B cell (primary cell): ENCODE data around the gene RCVRN. TPM values are rescaled to one million over a fixed set of nuclear protein-coding genes. Genes with fewer than 3 reads are reported as not detected.

Experiments used
- ATAC-seq: fragments of 200-7000 bp; cut with Tn5 transposase; one replicate; pipeline ENCODE4 v1.10.0; 2021; ENCODE audit warnings: low read depth, mild to moderate bottlenecking, moderate number of reproducible peaks, moderate library complexity
- CTCF ChIA-PET: fragments of 350-600 bp; sonication (Branson Sonifier 250); formaldehyde crosslinking; loops from one replicate; lab custom pipeline; 2021; ENCODE audit warnings: antibody characterized with exemption, inconsistent platforms; lab: Charles Lee
- POLR2A ChIA-PET: fragments of 350-600 bp; sonication (Branson Sonifier 250); formaldehyde crosslinking; loops from one replicate; lab custom pipeline; 2021; ENCODE audit warnings: antibody characterized with exemption; lab: Charles Lee
- DNase-seq: peaks from one replicate; pipeline ENCODE4 v3.0.0; 2013
- H2AFZ ChIP-seq: 2 replicates; pipeline ENCODE4 v1.6.1; 2012; ENCODE audit warnings: mild to moderate bottlenecking, low read depth, low read length; ENCODE audit not compliant: insufficient read depth, poor library complexity, severe bottlenecking
- H3K27ac ChIP-seq, 2 donors: 1 replicate in 1 of 2; 2 replicates in 1 of 2; pipeline ENCODE4 v1.5.1; 2012 to 2013; ENCODE audit warnings: low read length in 2 of 2, mild to moderate bottlenecking in 2 of 2, moderate library complexity in 1 of 2
- H3K27me3 ChIP-seq, 4 experiments: fragments of 200-600 bp in 1 of 4; sonication (generic) in 1 of 4; replicated peaks in 1 of 4; 1 replicate in 2 of 4; 2 replicates in 2 of 4; pipeline versions ENCODE4 v1.6.1 to v1.7.0; 2013 to 2016; ENCODE audit warnings: low read length in 3 of 4, mild to moderate bottlenecking in 2 of 4, mixed read lengths in 1 of 4, moderate library complexity in 1 of 4; ENCODE audit not compliant: insufficient read depth in 4 of 4, control insufficient read depth in 3 of 4; ENCODE audit errors: control extremely low read depth in 1 of 4
- H3K36me3 ChIP-seq, 2 experiments: replicated peaks in 1 of 2; 1 replicate in 1 of 2; 2 replicates in 1 of 2; pipeline versions ENCODE4 v1.6.1 to v1.7.1; 2013; ENCODE audit warnings: low read length in 1 of 2; ENCODE audit not compliant: insufficient read depth in 2 of 2, control insufficient read depth in 1 of 2; ENCODE audit errors: control extremely low read depth in 1 of 2, extremely low read depth in 1 of 2
- H3K4me1 ChIP-seq, 2 donors: fragments of 200-600 bp in 1 of 2; sonication (generic) in 1 of 2; 1 replicate in 1 of 2; 2 replicates in 1 of 2; pipeline versions ENCODE4 v1.5.1 to v1.6.1; 2013 to 2017; ENCODE audit warnings: low read length in 2 of 2; ENCODE audit not compliant: control insufficient read depth in 2 of 2, insufficient read depth in 2 of 2
- H3K4me2 ChIP-seq: replicated peaks from 2 replicates; pipeline ENCODE3; 2012; ENCODE audit warnings: mild to moderate bottlenecking, low read depth, low read length; ENCODE audit not compliant: poor library complexity, severe bottlenecking
- H3K4me3 ChIP-seq, 5 experiments: fragments of 200-600 bp in 1 of 5; sonication (generic) in 1 of 5; 1 replicate in 3 of 5; 2 replicates in 2 of 5; pipeline versions ENCODE4 v1.5.1 to v1.7.0; 2011 to 2016; ENCODE audit warnings: low read length in 4 of 5, mild to moderate bottlenecking in 4 of 5, low read depth in 2 of 5, control low read depth in 1 of 5, moderate library complexity in 1 of 5; ENCODE audit not compliant: insufficient read depth in 1 of 5; ENCODE audit errors: control extremely low read depth in 1 of 5, extremely low read depth in 1 of 5
- H3K79me2 ChIP-seq: fragments of 200-600 bp; sonication (generic); one replicate; pipeline ENCODE4 v1.6.0; 2016; ENCODE audit warnings: low read length; ENCODE audit not compliant: control insufficient read depth, insufficient read depth
- H3K9ac ChIP-seq: fragments of 200-600 bp; sonication (generic); 2 replicates; pipeline ENCODE4 v1.6.1; 2017; ENCODE audit warnings: mild to moderate bottlenecking, low read length, moderate library complexity
- H3K9me3 ChIP-seq, 3 donors: one replicate each; pipeline versions ENCODE4 v1.6.1 to v1.7.1; 2013; ENCODE audit warnings: low read length in 2 of 3; ENCODE audit not compliant: control insufficient read depth in 2 of 3, insufficient read depth in 1 of 3; ENCODE audit errors: control extremely low read depth in 1 of 3
- H4K20me1 ChIP-seq: 2 replicates; pipeline ENCODE4 v1.6.0; 2012; ENCODE audit warnings: mild to moderate bottlenecking, low read length; ENCODE audit not compliant: insufficient read depth, control insufficient read depth, poor library complexity, severe bottlenecking
- H3K27ac Mint-ChIP-seq: one replicate; pipeline ENCODE4 v1.8.0; 2021; ENCODE audit warnings: mixed read lengths
- H3K27me3 Mint-ChIP-seq: one replicate; pipeline ENCODE4 v1.8.0; 2021; ENCODE audit warnings: mixed read lengths
- H3K4me1 Mint-ChIP-seq: one replicate; pipeline ENCODE4 v1.8.0; 2021; ENCODE audit warnings: mixed read lengths
- H3K4me3 Mint-ChIP-seq: one replicate; pipeline ENCODE4 v1.8.0; 2021; ENCODE audit warnings: mixed read lengths
- H3K9me3 Mint-ChIP-seq: one replicate; pipeline ENCODE4 v1.8.0; 2022; ENCODE audit warnings: mixed read lengths; ENCODE audit not compliant: insufficient read depth
- EZH2 ChIP-seq: IDR thresholded peaks from 2 replicates; pipeline ENCODE4 v1.6.1; 2012; ENCODE audit warnings: borderline replicate concordance, low read depth, mild to moderate bottlenecking, moderate library complexity, low read length; ENCODE audit not compliant: insufficient read depth, poor library complexity, severe bottlenecking
- WGBS: methylation state at CpG from one replicate; pipeline ENCODE4 v1.1.5; 2013; ENCODE audit warnings: missing lambda C conversion rate; ENCODE audit not compliant: insufficient coverage; 5-methylcytosine and 5-hydroxymethylcytosine counted together
- intact Hi-C: fragments of 100-400 bp; cut with micrococcal nuclease; formaldehyde crosslinking; loops from one replicate; pipeline ENCODE4 v1.10.0; 2022
- polyA plus RNA-seq: library from polyadenylated mRNA; depleted of rRNA; stranded (reverse); fragments of >200 nt; gene quantifications from 2 replicates; pipeline ENCODE4 v1.2.3, GENCODE V29; 2012
- total RNA-seq, 2 donors: library from RNA; stranded (reverse); fragments of 120-200 nt in 1 of 2; gene quantifications; 1 replicate in 1 of 2; 2 replicates in 1 of 2; pipeline versions ENCODE4 v1.2.3 to v1.2.4, GENCODE V29; 2013 to 2022
- TF ChIP-seq, protein P1 (sequence below): fragments of 200-600 bp; IDR thresholded peaks from one replicate; pipeline ENCODE4 v1.8.0; 2022; ENCODE audit warnings: antibody characterized with exemption, mild to moderate bottlenecking

The RCVRN gene
- total and polyA plus RNA-seq, 2 donors (not counting 1 experiment from before 2014, with no cell fraction given), result 0.16 TPM; not detected in 1

- H3K9me3 Mint-ChIP-seq, result no peaks in the 10 kb centered on the region
- Histone ChIP-seq H3K4me2 (no peak overlapping the region), H3K4me3 (no peak overlapping the region), H4K20me1 (no peaks in the 10 kb centered on the region), H3K9me3 (no peaks in the 10 kb centered on the region), H3K36me3 (no peaks in the 10 kb centered on the region), H2AFZ (no peak overlapping the region), H3K27ac (no peak overlapping the region), H3K27me3 (no peaks in the 10 kb centered on the region), H3K79me2 (no peaks in the 10 kb centered on the region), H3K9ac (no peak overlapping the region), H3K4me1 (no peaks in the 10 kb centered on the region)
- TF ChIP-seq EZH2, result no peak
- TF ChIP-seq, protein P1, sequence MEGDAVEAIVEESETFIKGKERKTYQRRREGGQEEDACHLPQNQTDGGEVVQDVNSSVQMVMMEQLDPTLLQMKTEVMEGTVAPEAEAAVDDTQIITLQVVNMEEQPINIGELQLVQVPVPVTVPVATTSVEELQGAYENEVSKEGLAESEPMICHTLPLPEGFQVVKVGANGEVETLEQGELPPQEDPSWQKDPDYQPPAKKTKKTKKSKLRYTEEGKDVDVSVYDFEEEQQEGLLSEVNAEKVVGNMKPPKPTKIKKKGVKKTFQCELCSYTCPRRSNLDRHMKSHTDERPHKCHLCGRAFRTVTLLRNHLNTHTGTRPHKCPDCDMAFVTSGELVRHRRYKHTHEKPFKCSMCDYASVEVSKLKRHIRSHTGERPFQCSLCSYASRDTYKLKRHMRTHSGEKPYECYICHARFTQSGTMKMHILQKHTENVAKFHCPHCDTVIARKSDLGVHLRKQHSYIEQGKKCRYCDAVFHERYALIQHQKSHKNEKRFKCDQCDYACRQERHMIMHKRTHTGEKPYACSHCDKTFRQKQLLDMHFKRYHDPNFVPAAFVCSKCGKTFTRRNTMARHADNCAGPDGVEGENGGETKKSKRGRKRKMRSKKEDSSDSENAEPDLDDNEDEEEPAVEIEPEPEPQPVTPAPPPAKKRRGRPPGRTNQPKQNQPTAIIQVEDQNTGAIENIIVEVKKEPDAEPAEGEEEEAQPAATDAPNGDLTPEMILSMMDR, result no peak
- no peaks in the 10 kb centered on the region for H3K4me1 Mint-ChIP-seq
- ATAC-seq (no peak), DNase-seq (no peak)
- intact Hi-C loops, result no loop called here
- no peak overlapping the region for H3K4me3 Mint-ChIP-seq
- H3K27me3 Mint-ChIP-seq, result peaks cover 5% of the 10 kb centered on the region
- ChIA-PET CTCF (no interaction called here), POLR2A (no interaction called here)
- no peak overlapping the region for H3K27ac Mint-ChIP-seq
- 93% methylated on average over 13 of the region's 14 CpGs for WGBS
These were observed 1.5 kb upstream of the RCVRN start for GRCh38 chr17:9906616-9907015.

DNA sequence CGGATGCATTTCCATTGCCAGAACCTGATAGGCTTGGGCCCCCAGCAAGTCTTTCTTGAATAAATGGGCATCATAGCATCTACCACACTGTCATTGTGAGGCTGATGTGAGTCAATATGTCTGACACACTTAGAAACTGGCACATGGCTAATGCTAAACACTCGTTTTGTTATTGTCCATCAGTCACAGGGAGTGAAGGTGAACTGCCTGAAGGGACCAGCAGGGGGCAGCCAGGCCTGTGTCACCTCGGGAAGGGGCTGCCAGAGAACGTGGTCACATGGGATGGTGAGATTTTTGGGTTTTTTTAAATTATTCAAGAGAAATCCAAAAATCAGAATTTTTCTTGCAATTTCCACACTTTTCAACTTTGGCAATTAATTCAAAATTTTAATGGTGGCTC lies 831 bp upstream of the RCVRN start:
- POLR2A ChIA-PET, result no interaction called here
- H3K4me1 Mint-ChIP-seq, result no peaks in the 10 kb centered on the region
- H3K27ac ChIP-seq, result no peak overlapping the region
- WGBS, result 80% methylated on average over 1 of the region's 4 CpGs
- H3K9me3 ChIP-seq, result no peaks in the 10 kb centered on the region
- H2AFZ ChIP-seq, result no peak overlapping the region
- no peaks in the 10 kb centered on the region for H3K27me3 ChIP-seq
- intact Hi-C loops, result no loop called here
- no peak for TF ChIP-seq EZH2
- TF ChIP-seq, protein P1, result peak; percentile 56
- no peaks in the 10 kb centered on the region for H3K4me1 ChIP-seq
- H4K20me1 ChIP-seq, result no peaks in the 10 kb centered on the region
- H3K4me3 ChIP-seq, result no peak overlapping the region
- peaks cover 5% of the 10 kb centered on the region for H3K27me3 Mint-ChIP-seq
- no peak for ATAC-seq
- no peaks in the 10 kb centered on the region for H3K36me3 ChIP-seq
- no peak overlapping the region for H3K4me3 Mint-ChIP-seq
- no peak overlapping the region for H3K4me2 ChIP-seq
- no peak overlapping the region for H3K9ac ChIP-seq
- CTCF ChIA-PET, result interaction anchor here (1.4 kb wide), 1 partner anchor 19 kb away, joined by 5 read pairs; no protein-coding TSS in a partner anchor
- H3K79me2 ChIP-seq, result no peaks in the 10 kb centered on the region
- no peaks in the 10 kb centered on the region for H3K9me3 Mint-ChIP-seq
- H3K27ac Mint-ChIP-seq, result no peak overlapping the region
- DNase-seq, result peak; percentile 13
